Liver (tissue), 3 donors: ENCODE results near the gene NEK1.

ENCODE experiments used
- EGR1 ChIP-seq, 2 donors: IDR thresholded peaks; 2 replicates each; pipeline ENCODE4 v1.6.1; 2016 to 2018; ENCODE audit warnings: antibody characterized with exemption in 2 of 2, low read depth in 2 of 2
- HNF4A ChIP-seq, 2 donors: conservative IDR thresholded peaks; 2 replicates each; pipeline ENCODE4 v1.6.1; 2016; ENCODE audit warnings: antibody characterized with exemption in 2 of 2, mild to moderate bottlenecking in 2 of 2
- JUND ChIP-seq, 2 donors: IDR thresholded peaks; 2 replicates each; pipeline ENCODE4 v1.6.1; 2016; ENCODE audit warnings: antibody characterized with exemption in 2 of 2
- NR2F2 ChIP-seq: IDR thresholded peaks from 2 replicates; pipeline ENCODE4 v1.6.1; 2016; ENCODE audit warnings: antibody characterized with exemption
- REST ChIP-seq: IDR thresholded peaks from 2 replicates; pipeline ENCODE4 v1.6.1; 2016; ENCODE audit warnings: antibody characterized with exemption, mild to moderate bottlenecking
- RXRA ChIP-seq, 2 donors: IDR thresholded peaks; 2 replicates each; pipeline ENCODE4 v1.6.1; 2017 to 2018; ENCODE audit warnings: antibody characterized with exemption in 2 of 2, mild to moderate bottlenecking in 1 of 2
- YY1 ChIP-seq: IDR thresholded peaks from 2 replicates; pipeline ENCODE4 v1.6.1; 2016; ENCODE audit warnings: antibody characterized with exemption, mild to moderate bottlenecking
- TF ChIP-seq, protein P1 (sequence below): fragments of 150-350 bp; IDR thresholded peaks from 2 replicates; pipeline ENCODE4 v1.5.1; 2017; ENCODE audit warnings: improper control_type of control experiment, low read depth, low read length; ENCODE audit not compliant: missing input control
- donor health status: healthy.
- donor health status: healthy.

- TF ChIP-seq JUND (IDR thresholded peaks at IDR 0.05) (no peak), REST (no peak), HNF4A (conservative IDR thresholded peaks at IDR 0.05) (no peak), YY1 (no peak), RXRA (IDR thresholded peaks at IDR 0.05) (peak in 1 of 2 donors; percentile 12), EGR1 (IDR thresholded peaks at IDR 0.05; ENCODE audit: low read depth in 2 of 2) (no peak), NR2F2 (no peak)
- TF ChIP-seq, protein P1, sequence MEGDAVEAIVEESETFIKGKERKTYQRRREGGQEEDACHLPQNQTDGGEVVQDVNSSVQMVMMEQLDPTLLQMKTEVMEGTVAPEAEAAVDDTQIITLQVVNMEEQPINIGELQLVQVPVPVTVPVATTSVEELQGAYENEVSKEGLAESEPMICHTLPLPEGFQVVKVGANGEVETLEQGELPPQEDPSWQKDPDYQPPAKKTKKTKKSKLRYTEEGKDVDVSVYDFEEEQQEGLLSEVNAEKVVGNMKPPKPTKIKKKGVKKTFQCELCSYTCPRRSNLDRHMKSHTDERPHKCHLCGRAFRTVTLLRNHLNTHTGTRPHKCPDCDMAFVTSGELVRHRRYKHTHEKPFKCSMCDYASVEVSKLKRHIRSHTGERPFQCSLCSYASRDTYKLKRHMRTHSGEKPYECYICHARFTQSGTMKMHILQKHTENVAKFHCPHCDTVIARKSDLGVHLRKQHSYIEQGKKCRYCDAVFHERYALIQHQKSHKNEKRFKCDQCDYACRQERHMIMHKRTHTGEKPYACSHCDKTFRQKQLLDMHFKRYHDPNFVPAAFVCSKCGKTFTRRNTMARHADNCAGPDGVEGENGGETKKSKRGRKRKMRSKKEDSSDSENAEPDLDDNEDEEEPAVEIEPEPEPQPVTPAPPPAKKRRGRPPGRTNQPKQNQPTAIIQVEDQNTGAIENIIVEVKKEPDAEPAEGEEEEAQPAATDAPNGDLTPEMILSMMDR, result no peak
Measured at GRCh38 chr4:169410839-169411770, 201.3 kb downstream of the NEK1 start.
